GM19240 (cell line): ENCODE measurements around the gene DIPK1C.
"Not testable (repeated sequence)": the region's sequence is repeated elsewhere in the genome, so short reads cannot be mapped to it uniquely, and the experiment has no call there.

Source experiments
- DNase-seq: peaks from one replicate; pipeline ENCODE4 v3.0.0; 2011; ENCODE audit warnings: low spot score; ENCODE audit not compliant: insufficient read length

The DIPK1C gene

GRCh38 chr18:74457043-74457724 is at the start of gene DIPK1C:
Gene DIPK1C, minus strand, starts transcription at chr18:74457308. Its CDS starts 49 bp downstream, at chr18:74457259.
- DNase-seq = no peak

- no peak for DNase-seq
Observed at GRCh38 chr18:74506448-74507084, 49.5 kb upstream of the DIPK1C start.

DNA sequence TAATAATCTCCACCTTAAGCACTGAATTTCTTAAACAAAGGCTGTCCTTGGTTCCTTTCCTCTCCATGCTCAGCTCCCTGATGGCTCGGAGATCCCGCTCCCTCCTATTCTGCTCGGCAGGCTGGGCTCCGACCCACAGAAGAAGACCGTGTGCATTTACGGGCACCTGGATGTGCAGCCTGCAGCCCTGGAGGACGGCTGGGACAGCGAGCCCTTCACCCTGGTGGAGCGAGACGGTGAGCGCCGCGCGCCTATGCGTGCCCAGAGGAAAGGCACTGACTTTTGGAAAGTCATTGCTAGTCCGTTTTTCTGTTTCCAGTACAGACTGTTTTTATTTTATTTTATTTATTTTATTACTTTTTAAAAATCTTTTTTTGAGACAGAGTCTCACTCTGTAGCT is 48.7 kb upstream of the DIPK1C start:
- no peak for DNase-seq

DNA sequence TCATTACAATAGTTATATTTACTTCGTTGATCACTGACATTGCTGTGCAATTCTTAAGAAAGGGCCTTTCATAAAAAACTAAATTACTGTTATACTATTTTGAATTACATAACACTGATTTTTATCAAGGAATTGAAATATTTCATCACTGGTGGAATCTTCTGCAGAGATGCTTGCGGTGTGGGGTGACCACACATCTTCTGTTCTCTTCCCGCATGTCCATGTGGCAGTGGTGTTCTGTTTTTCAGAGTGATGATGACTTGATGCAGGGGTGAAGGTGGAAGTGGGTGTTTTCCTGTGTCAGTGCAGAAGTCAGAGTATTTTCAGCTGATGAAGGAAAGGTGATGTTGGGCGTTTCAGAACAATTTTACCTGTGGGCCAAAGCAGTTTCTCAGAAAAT is 46.0 kb upstream of the DIPK1C start:
- no peak for DNase-seq

- DNase-seq = no peak
Observed at GRCh38 chr18:74501386-74501785, 44.3 kb upstream of the DIPK1C start.

DNA sequence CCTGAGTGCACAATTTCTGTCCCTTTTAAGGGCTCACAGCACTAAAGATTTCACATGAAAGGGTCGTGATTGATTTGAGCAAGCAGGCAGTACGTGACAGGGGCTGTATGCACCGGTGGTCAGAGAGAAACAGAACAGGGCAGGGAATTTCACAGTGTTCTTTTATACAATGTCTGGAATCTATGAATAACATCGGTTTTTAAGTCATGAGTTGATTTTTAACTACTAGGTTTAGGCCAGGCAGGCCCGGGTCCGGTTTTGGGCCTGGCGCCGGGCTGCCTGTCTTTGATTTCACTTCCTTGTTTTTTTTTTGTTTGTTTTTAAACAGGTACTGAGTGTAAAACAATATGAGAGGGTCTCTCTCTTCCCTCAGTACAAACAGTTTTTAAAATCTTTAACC is 43.7 kb upstream of the DIPK1C start:
- DNase-seq = not testable (repeated sequence)

- no peak for DNase-seq
Observed at GRCh38 chr18:74500372-74500771, 43.3 kb upstream of the DIPK1C start.

GRCh38 chr18:74499633-74500032 is 42.5 kb upstream of the DIPK1C start:
- peak; percentile 64 for DNase-seq

DNA sequence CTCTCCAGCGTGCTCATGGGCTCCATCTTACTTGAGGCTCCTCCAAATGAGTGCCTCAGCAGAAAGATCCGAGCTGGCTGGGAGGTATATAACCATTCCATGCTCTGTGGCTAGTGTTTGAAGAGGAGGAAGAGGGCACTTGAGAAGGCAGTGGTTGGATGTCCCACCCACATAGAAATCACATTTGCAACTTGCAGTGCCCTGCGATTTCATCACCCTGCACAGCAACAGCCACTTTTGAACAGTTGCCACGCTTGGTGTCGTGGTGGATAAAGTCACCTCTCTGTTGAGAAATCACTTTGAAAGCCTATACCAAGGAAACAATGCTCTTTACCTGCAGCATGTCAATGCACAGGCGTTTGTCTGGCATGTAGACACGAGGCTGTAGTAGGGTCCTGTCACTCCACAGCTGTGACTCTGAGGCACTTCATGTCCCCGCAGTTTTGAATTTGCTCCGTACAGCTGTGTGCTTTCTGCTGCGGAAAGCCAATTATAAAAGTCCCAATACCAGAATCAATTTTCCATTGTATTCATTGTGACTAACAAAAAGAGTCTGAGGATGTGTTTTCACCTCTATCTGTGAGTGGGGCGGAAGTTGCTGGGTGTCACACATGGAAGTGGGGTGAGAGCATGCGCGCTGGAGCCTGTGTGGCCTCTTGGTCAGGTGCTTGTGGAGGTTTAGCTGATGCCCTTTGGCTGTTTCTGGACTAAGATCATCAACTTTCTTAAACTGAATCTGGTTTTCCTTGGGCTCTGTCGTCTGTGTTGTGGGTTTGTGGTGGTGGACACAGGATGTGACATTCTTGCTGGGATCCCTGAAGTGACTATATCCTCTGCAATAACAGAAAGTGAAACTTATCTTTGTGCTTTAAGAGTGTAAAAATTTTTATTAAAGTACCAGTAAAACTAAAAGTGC is 41.9 kb upstream of the DIPK1C start:
- DNase-seq = peak; percentile 44

DNA sequence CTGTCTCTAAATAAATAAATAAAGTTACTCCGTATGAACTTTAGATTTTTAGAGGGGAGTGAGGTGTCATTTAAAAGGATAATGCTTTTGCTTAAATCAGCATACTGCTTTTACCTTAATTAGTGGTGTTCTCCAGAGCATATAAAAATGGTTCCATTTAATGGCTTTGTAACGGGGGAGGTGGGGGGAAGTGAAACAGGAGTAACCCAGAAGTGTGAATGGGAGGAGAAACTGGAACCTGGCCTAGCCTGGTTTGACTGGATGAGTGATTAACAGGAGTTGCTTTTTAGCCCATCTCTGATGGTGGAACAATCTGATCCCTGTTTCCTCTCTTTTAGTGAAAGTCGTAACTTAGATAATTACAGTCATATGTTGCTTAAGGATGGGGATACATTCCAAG is 40.7 kb upstream of the DIPK1C start:
- DNase-seq = no peak

DNA sequence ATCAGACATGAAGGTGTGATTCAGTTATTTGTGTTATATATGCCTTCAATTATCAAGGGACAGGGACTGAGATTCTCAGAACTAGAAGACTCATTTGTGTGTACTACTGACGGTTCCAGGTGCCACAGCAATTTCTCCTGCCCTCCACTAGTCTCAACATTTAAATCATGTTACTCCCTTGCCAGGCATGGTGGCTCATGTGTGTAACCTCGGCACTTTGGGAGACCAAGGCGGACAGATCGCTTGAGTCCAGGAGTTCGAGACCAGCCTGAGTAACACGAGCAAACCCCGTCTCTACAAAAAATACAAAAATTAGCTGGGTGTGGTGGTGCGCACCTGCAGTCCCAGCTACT is 40.2 kb upstream of the DIPK1C start:
- no peak for DNase-seq

DNA sequence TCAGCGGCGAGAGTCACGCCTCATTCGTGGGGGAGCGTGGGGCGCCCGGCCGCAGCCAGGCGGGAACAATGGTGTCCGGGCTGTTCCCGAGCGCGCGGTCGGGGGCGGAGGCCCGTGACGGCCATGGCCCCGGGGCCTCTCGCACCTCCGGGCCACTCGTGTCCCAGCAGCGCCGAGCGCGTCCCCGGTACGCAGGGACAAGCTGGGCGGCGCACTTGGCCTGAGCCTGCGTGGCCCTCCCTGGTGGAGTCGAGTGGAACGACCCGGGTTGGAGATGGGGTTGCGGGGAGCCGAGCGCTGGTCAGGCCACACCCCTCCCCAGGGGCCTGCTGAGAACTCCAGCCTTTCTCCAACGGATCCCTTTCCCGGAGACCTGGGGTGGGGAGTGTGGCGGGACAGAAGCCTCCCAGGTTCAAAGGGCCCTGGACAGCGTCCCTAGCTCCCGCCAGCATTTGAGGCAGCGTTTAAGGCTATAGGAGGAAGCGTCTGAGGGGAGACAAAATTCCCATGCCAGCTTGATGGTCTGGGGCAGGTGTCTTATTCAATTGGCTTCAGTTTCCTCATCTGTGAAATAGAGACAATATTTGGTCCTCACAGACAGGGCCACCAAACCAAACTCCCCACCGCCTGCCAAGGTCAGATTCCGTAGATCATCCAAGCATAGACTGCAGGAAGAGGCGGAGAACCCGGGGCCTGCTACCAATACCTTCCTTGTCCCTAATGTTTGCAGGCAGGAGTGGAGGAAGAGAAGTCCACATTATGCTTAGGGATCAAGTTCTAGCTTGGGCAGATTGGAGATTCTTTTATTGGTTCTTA is 39.6 kb upstream of the DIPK1C start:
- no peak for DNase-seq

DNA sequence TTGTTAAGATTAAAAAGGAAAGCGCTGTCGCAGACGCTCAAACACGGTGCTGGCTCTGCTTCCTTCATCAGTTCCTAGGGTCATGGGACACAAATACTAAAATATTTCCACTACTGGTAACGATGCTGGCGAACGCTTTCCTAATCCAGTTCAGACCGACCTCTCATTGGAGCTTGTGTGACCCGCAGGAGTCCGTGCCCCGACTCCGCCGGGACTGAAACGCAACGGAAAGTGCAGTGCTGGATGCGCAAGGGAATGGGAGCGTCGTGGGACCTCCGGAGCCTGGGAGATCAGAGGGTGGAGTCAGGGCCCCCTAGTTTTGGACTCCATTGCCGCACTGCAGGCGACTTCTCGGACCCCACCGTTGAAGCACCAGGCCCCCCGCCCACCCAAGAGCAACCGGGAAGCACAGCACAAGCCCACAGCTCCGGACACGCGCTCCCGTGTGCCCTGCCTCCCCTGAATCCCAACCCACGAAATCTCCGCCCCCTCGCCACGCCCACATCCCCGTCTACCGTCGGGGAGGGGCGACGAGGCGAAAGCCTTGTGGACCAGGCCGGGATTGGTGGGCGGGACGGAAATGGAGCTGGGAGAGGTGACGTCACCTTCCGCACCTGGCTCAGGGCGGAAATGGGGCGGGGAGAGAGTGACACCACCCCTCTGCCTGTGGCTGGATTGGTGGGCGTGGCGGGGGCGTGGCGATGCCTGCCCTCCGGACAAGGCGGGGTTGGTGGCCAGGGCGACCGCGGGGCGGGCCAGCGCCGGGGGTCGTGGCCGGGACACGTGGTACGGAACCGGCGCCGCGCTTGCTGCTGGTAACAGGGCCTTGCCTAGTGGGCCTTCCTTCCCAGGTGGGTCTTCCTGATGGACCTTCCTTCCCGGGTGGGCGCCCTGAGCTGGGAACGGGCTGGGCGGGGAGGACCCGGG is 38.7 kb upstream of the DIPK1C start, which contains the start of gene CNDP2:
CNDP2 (plus strand) TSS at position 783 of the 927 bp plus-strand sequence. CDS start 3,611 bp downstream, outside the sequence.
- peak; percentile 77 for DNase-seq

DNA sequence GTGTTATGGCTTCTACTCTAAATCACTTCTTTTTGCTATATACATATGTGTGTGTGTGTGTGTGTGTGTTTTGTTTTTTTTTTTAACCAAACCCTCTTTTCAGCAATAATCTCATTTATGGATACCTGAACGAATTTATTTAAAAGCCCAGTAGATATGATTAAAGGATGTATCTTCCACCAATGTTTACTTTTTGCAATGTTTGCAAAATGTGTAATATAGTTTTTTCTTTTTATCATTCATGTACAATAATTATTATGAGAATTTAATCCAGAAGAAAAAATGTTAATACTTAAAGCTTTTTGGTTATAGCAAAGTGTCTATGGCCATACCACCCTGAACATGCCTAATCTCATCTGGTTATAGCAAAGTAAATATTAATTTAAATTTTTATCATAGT is 37.4 kb upstream of the DIPK1C start:
- no peak for DNase-seq

GRCh38 chr18:74493689-74494088 is 36.6 kb upstream of the DIPK1C start:
- DNase-seq = no peak

- no peak for DNase-seq
Observed at GRCh38 chr18:74492259-74492658, 35.2 kb upstream of the DIPK1C start.

GRCh38 chr18:74489676-74490075 is 32.6 kb upstream of the DIPK1C start:
- no peak for DNase-seq

DNA sequence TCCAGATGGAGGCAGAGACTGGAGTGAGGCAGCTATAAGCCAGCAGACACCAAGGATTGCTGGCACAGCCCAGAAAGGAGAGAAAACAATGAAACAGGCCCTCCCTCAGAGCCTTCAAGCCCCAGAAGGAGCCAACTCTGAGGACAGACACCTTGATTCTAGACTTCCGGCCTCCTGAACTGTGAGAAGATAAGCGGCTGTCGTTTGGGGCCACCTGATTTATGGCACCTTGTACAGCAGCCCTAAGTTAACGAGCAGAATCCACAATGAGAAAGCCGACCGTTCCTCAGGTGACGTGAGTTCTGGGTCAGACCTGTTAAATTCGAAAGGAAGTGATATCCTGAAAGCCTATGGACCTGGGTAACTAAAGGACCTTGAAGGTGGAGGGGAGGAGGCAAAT is 31.8 kb upstream of the DIPK1C start:
- no peak for DNase-seq

DNA sequence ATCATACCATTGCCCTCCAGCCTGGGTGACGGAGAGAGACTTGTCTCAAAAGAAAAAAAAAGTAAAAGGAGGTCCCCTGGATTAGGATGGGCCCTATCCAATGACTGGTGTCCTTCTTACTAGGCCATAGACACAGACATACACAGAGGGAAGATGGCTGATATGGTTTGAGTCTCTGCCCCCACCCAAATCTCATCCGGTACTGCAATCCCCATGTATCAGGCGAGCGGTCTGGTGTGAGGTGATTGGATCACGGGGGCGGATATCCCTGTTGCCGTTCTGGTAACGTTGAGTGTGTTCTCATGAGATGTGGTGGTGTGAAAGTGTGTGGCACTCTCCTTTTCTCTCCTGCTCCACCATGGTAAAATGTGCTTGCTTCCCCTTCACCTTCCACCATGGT is 31.2 kb upstream of the DIPK1C start:
- no peak for DNase-seq
